GM12872 (cell line): ENCODE measurements around the gene TBRG1.

Experiments
- CTCF ChIP-seq: IDR thresholded peaks from 3 replicates; pipeline ENCODE4 v1.5.1; 2011; ENCODE audit warnings: low read depth, mild to moderate bottlenecking, low read length, moderate library complexity; ENCODE audit not compliant: insufficient read depth

Gene TBRG1

GRCh38 chr11:124667601-124668000 lies 44.9 kb downstream of the TBRG1 start:
- no peak for TF ChIP-seq CTCF

- peak; percentile 81 for TF ChIP-seq CTCF
Observed at GRCh38 chr11:124669193-124669592, 46.5 kb downstream of the TBRG1 start.

- 0 out of 3 replicates have a peak, but pooled peaks have one; percentile 16 for TF ChIP-seq CTCF
Observed at GRCh38 chr11:124670732-124671131, 48.1 kb downstream of the TBRG1 start.

GRCh38 chr11:124672536-124673215 lies 50.0 kb downstream of the TBRG1 start:
- TF ChIP-seq CTCF: no peak

GRCh38 chr11:124673333-124674167 lies 50.9 kb downstream of the TBRG1 start, which contains the start of the genes SIAE and SPA17:
TSS of gene SIAE (minus strand) at chr11:124673739. CDS start at chr11:124673708, 31 bp downstream.
TSS of gene SPA17 (plus strand) at chr11:124673904. CDS start at chr11:124675265, 1,361 bp downstream.
- TF ChIP-seq CTCF: no peak

- TF ChIP-seq CTCF: no peak
Observed at GRCh38 chr11:124674168-124674517, 51.5 kb downstream of the TBRG1 start.

GRCh38 chr11:124674571-124674970 lies 51.9 kb downstream of the TBRG1 start:
- no peak for TF ChIP-seq CTCF
